Measurements from ENCODE around the gene ACKR1.

Gene ACKR1

DNA sequence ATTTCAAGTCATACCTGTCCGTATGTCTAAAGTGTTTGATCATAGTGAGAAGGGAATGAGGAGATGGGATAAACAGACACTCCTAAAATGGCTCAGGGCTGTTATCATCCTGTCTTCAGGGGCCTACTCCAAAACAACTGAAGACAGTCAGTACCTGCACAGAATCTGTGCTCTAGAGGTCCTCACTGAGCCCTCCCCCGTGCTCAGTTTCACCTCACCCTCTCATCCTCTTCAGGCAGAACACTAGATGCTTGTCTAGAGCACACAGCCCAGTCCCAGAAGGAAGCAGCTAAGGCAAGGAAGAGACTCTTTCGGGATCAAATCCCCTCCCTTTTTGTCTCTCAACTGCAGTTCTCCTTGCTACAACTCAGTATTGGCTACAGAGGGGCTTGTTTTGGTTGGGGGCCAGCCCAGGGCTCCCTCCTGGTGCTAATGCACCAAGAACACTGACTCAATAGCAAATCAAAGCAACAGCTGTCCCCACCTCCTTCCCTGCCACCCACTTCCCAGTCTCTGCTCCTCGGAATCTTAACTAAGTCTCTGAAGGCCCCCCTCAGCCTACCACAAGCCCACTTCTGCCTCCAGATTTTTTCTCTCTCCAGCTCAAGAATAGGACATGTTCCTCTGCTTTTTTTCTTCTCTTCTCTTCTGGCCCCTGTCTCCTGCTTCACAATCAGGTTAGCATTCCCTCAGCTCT lies 23.2 kb upstream of the ACKR1 start:
- H4K91ac ChIP-seq (ENCODE audit: low read length) = no peak overlapping the region
- H2BK15ac ChIP-seq (ENCODE audit: low read depth, poor library complexity, severe bottlenecking) = no peak overlapping the region
- H3K79me1 ChIP-seq (replicated peaks; ENCODE audit: low read length, poor library complexity, severe bottlenecking) = no peaks in the 10 kb centered on the region
- WGBS = 42% methylated on average over 4 of the region's 4 CpGs
- no peak overlapping the region for H3K23ac ChIP-seq (ENCODE audit: low read length in 2 of 2)
- no peak overlapping the region for H2BK120ac ChIP-seq (ENCODE audit: low read depth, low read length)
- DNase-seq = no peak
- no peak overlapping the region for H3K14ac ChIP-seq (ENCODE audit: low read length in 2 of 2)
- no peak overlapping the region for H3K4me2 ChIP-seq (ENCODE audit: low read length, poor library complexity, severe bottlenecking)
- H3K9ac ChIP-seq (ENCODE audit: low read length) = no peak overlapping the region
- no peaks in the 10 kb centered on the region for H3K36me3 ChIP-seq (ENCODE audit: control insufficient read depth in 1 of 2, insufficient read depth in 2 of 2, low read depth in 1 of 2, low read length in 2 of 2)
- H2AK5ac ChIP-seq (ENCODE audit: low read length, severe bottlenecking) = no peak overlapping the region
- no peaks in the 10 kb centered on the region for H3K9me3 ChIP-seq (ENCODE audit: control insufficient read depth, low read length)
- peaks cover 2% of the 10 kb centered on the region for H3K4me1 ChIP-seq (ENCODE audit: control insufficient read depth, insufficient read depth, low read depth, low read length)
- H3K18ac ChIP-seq (ENCODE audit: low read depth in 1 of 2, low read length in 2 of 2) = no peak overlapping the region
- H3K27me3 ChIP-seq (ENCODE audit: control insufficient read depth in 1 of 2, insufficient read depth in 1 of 2, low read length in 2 of 2) = peaks cover 21 to 30% of the 10 kb centered on the region in 2 experiments
- no peak overlapping the region for H3K4ac ChIP-seq (ENCODE audit: low read depth in 1 of 2, low read length in 2 of 2)
- no peak overlapping the region for H2BK12ac ChIP-seq (ENCODE audit: low read length in 2 of 2)
- no peak overlapping the region for H2AFZ ChIP-seq (ENCODE audit: low read depth, low read length)
- no peak overlapping the region for H4K8ac ChIP-seq (ENCODE audit: low read length)
- no peak overlapping the region for H3K4me3 ChIP-seq (ENCODE audit: insufficient read depth in 1 of 2, low read depth in 1 of 2, low read length in 2 of 2)
- no peak overlapping the region for H2BK5ac ChIP-seq (ENCODE audit: low read depth, low read length, poor library complexity, severe bottlenecking)
- no peak overlapping the region for H3K27ac ChIP-seq (ENCODE audit: low read length, poor library complexity, severe bottlenecking)

- Histone ChIP-seq H4K8ac (ENCODE audit: low read length) (no peak overlapping the region), H3K9me3 (ENCODE audit: control insufficient read depth, low read length) (no peaks in the 10 kb centered on the region), H3K27ac (ENCODE audit: low read length, poor library complexity, severe bottlenecking) (no peak overlapping the region), H4K91ac (ENCODE audit: low read length) (no peak overlapping the region), H3K18ac (ENCODE audit: low read depth in 1 of 2, low read length in 2 of 2) (no peak overlapping the region), H2BK120ac (ENCODE audit: low read depth, low read length) (no peak overlapping the region), H2BK15ac (ENCODE audit: low read depth, poor library complexity, severe bottlenecking) (no peak overlapping the region), H3K79me1 (replicated peaks; ENCODE audit: low read length, poor library complexity, severe bottlenecking) (no peaks in the 10 kb centered on the region), H3K14ac (ENCODE audit: low read length in 2 of 2) (no peak overlapping the region), H2AK5ac (ENCODE audit: low read length, severe bottlenecking) (no peak overlapping the region), H2AFZ (ENCODE audit: low read depth, low read length) (no peak overlapping the region), H3K27me3 (ENCODE audit: control insufficient read depth in 1 of 2, insufficient read depth in 1 of 2, low read length in 2 of 2) (peaks cover 45 to 51% of the 10 kb centered on the region in 2 experiments), H3K23ac (ENCODE audit: low read length in 2 of 2) (no peak overlapping the region), H2BK12ac (ENCODE audit: low read length in 2 of 2) (no peak overlapping the region), H3K4ac (ENCODE audit: low read depth in 1 of 2, low read length in 2 of 2) (no peak overlapping the region), H3K4me3 (ENCODE audit: insufficient read depth in 1 of 2, low read depth in 1 of 2, low read length in 2 of 2) (no peak overlapping the region), H3K4me1 (ENCODE audit: control insufficient read depth, insufficient read depth, low read depth, low read length) (peaks cover 2% of the 10 kb centered on the region), H3K36me3 (ENCODE audit: control insufficient read depth in 1 of 2, insufficient read depth in 2 of 2, low read depth in 1 of 2, low read length in 2 of 2) (no peaks in the 10 kb centered on the region), H3K9ac (ENCODE audit: low read length) (no peak overlapping the region), H3K4me2 (ENCODE audit: low read length, poor library complexity, severe bottlenecking) (no peak overlapping the region), H2BK5ac (ENCODE audit: low read depth, low read length, poor library complexity, severe bottlenecking) (no peak overlapping the region)
- WGBS = no CpG with 5 or more reads among the region's 2 CpGs
- DNase-seq = no peak
Measured at GRCh38 chr1:159184201-159184600, 20.5 kb upstream of the ACKR1 start.

DNA sequence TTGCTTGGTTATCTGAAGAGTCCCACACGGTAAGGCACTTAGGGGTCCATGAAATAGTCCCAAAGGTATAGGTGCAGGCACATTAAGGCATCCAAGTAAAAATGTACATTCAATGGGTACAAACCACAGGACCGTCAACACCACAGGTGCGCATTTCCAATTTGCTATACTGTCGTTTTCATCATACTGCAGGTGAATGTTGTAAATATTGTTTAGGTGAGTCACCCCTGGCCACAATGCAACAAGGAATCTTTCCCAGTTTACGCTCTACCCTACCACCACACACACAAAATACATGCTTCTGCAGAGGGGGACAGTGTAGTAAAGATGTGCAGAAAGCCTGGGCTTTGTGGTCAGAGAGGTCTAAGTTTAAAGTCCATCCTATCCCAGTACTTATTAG lies 19.6 kb upstream of the ACKR1 start:
- Histone ChIP-seq H3K4me3 (ENCODE audit: insufficient read depth in 1 of 2, low read depth in 1 of 2, low read length in 2 of 2) (no peak overlapping the region), H3K9me3 (ENCODE audit: control insufficient read depth, low read length) (no peaks in the 10 kb centered on the region), H2BK15ac (ENCODE audit: low read depth, poor library complexity, severe bottlenecking) (no peak overlapping the region), H2BK5ac (ENCODE audit: low read depth, low read length, poor library complexity, severe bottlenecking) (no peak overlapping the region), H2AK5ac (ENCODE audit: low read length, severe bottlenecking) (no peak overlapping the region), H2BK120ac (ENCODE audit: low read depth, low read length) (no peak overlapping the region), H3K9ac (ENCODE audit: low read length) (no peak overlapping the region), H3K79me1 (replicated peaks; ENCODE audit: low read length, poor library complexity, severe bottlenecking) (no peaks in the 10 kb centered on the region), H2BK12ac (ENCODE audit: low read length in 2 of 2) (no peak overlapping the region), H3K36me3 (ENCODE audit: control insufficient read depth in 1 of 2, insufficient read depth in 2 of 2, low read depth in 1 of 2, low read length in 2 of 2) (no peaks in the 10 kb centered on the region), H3K14ac (ENCODE audit: low read length in 2 of 2) (no peak overlapping the region), H3K27me3 (ENCODE audit: control insufficient read depth in 1 of 2, insufficient read depth in 1 of 2, low read length in 2 of 2) (peaks cover 53 to 60% of the 10 kb centered on the region in 2 experiments), H4K8ac (ENCODE audit: low read length) (no peak overlapping the region), H3K4ac (ENCODE audit: low read depth in 1 of 2, low read length in 2 of 2) (no peak overlapping the region), H3K18ac (ENCODE audit: low read depth in 1 of 2, low read length in 2 of 2) (no peak overlapping the region), H2AFZ (ENCODE audit: low read depth, low read length) (no peak overlapping the region), H3K23ac (ENCODE audit: low read length in 2 of 2) (no peak overlapping the region), H3K4me2 (ENCODE audit: low read length, poor library complexity, severe bottlenecking) (no peak overlapping the region), H3K4me1 (ENCODE audit: control insufficient read depth, insufficient read depth, low read depth, low read length) (peaks cover 2% of the 10 kb centered on the region), H4K91ac (ENCODE audit: low read length) (no peak overlapping the region), H3K27ac (ENCODE audit: low read length, poor library complexity, severe bottlenecking) (no peak overlapping the region)
- DNase-seq = no peak
- WGBS = 56% methylated on average over 1 of the region's 5 CpGs

- Histone ChIP-seq H3K4me1 (ENCODE audit: control insufficient read depth, insufficient read depth, low read depth, low read length) (no peaks in the 10 kb centered on the region), H3K79me1 (replicated peaks; ENCODE audit: low read length, poor library complexity, severe bottlenecking) (no peaks in the 10 kb centered on the region), H3K18ac (ENCODE audit: low read depth in 1 of 2, low read length in 2 of 2) (no peak overlapping the region), H2AK5ac (ENCODE audit: low read length, severe bottlenecking) (no peak overlapping the region), H3K23ac (ENCODE audit: low read length in 2 of 2) (no peak overlapping the region), H2BK5ac (ENCODE audit: low read depth, low read length, poor library complexity, severe bottlenecking) (no peak overlapping the region), H2BK120ac (ENCODE audit: low read depth, low read length) (no peak overlapping the region), H2BK12ac (ENCODE audit: low read length in 2 of 2) (no peak overlapping the region), H4K91ac (ENCODE audit: low read length) (no peak overlapping the region), H3K9ac (ENCODE audit: low read length) (no peak overlapping the region), H4K8ac (ENCODE audit: low read length) (no peak overlapping the region), H3K27me3 (ENCODE audit: control insufficient read depth in 1 of 2, insufficient read depth in 1 of 2, low read length in 2 of 2) (peaks cover 48 to 64% of the 10 kb centered on the region in 2 experiments), H2BK15ac (ENCODE audit: low read depth, poor library complexity, severe bottlenecking) (no peak overlapping the region), H3K9me3 (ENCODE audit: control insufficient read depth, low read length) (no peaks in the 10 kb centered on the region), H3K14ac (ENCODE audit: low read length in 2 of 2) (no peak overlapping the region), H2AFZ (ENCODE audit: low read depth, low read length) (no peak overlapping the region), H3K36me3 (ENCODE audit: control insufficient read depth in 1 of 2, insufficient read depth in 2 of 2, low read depth in 1 of 2, low read length in 2 of 2) (no peaks in the 10 kb centered on the region), H3K4me2 (ENCODE audit: low read length, poor library complexity, severe bottlenecking) (no peak overlapping the region), H3K4me3 (ENCODE audit: insufficient read depth in 1 of 2, low read depth in 1 of 2, low read length in 2 of 2) (no peak overlapping the region), H3K27ac (ENCODE audit: low read length, poor library complexity, severe bottlenecking) (no peak overlapping the region), H3K4ac (ENCODE audit: low read depth in 1 of 2, low read length in 2 of 2) (no peak overlapping the region)
- no peak for DNase-seq
- 40% methylated on average over 1 of the region's 3 CpGs for WGBS
Measured at GRCh38 chr1:159187033-159187432, 17.6 kb upstream of the ACKR1 start.

All from mesenchymal stem cell (in vitro differentiated cells and primary cell).